Measurements from ENCODE around the gene PCDHGA1.
"Not testable (repeated sequence)": the region's sequence is repeated elsewhere in the genome, so short reads cannot be mapped to it uniquely, and the experiment has no call there.

Gene PCDHGA1

GRCh38 chr5:141338538-141339306 is 8.4 kb downstream of the PCDHGA1 start, which contains the start of gene PCDHGA2:
PCDHGA2 (plus strand) TSS chr5:141338760.
- DNase-seq (ENCODE audit: extremely low spot score), result peak; percentile 47
- CTCF ChIA-PET, result interaction anchor here (1.1 to 2.5 kb wide), 14 partner anchors 8 to 492 kb away, joined by 3 to 14 read pairs (median 5); partner anchors contain the start of genes PCDHGA1, PCDHGA10, PCDHGA12 and PCDHGB1
- peak; percentile 35 for TF ChIP-seq CTCF (IDR thresholded peaks at IDR 0.05; ENCODE audit: control extremely low read depth, extremely low read depth, low read depth, missing control alignments)
- POLR2A ChIA-PET, result no interaction called here

- POLR2A ChIA-PET; DNase-seq (ENCODE audit: extremely low spot score): not testable (repeated sequence)
- CTCF ChIA-PET, result interaction anchor here (2.2 kb wide), 1 partner anchor 10 kb away, joined by 7 read pairs; the partner anchor contains the start of gene PCDHGA1
Observed at GRCh38 chr5:141340781-141341354, 10.6 kb downstream of the PCDHGA1 start.

- POLR2A ChIA-PET, result no interaction called here
- no peak for DNase-seq (ENCODE audit: extremely low spot score)
- no peak for TF ChIP-seq CTCF (IDR thresholded peaks at IDR 0.05; ENCODE audit: control extremely low read depth, extremely low read depth, low read depth, missing control alignments)
- CTCF ChIA-PET, result interaction anchor here (0.9 to 2.3 kb wide), 6 partner anchors 12 to 221 kb away, joined by 3 to 7 read pairs (median 5); partner anchors contain the start of genes PCDHGA1, PCDHGA10, PCDHGA12 and TAF7
Observed at GRCh38 chr5:141342773-141343172, 12.5 kb downstream of the PCDHGA1 start.

DNA sequence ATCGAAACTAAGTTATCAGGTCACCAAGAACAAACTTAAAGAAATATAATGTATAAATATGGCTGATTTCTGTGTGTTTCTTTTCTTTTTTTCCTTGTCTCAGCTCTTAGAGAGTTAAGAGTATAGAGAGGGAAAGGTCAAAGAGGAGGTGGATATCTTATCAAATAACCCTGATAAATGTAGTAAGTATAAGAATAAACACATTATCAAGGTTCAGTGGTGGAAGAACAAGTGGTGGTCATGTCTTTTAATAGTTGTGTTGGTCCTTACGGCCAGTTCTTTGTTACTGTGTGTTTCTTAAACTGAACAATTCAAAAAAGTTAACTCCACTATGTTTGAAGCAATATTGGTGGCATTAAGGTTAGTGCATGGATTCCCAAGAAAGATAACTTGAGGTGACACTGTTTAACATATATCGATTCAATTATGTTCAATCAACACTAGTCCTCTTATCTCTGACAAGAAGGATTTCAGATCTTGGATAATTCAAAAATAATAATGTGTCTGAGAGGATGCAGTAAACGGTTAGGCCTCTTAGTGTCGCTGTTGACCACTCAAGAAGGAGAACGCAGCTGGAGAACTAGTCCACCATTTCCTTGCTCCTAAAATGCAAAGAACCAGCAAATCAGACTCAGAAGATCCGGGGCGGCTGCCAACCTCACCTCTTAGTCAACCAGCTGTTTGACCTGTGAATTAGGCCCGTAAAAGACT is 13.1 kb downstream of the PCDHGA1 start, which contains the start of gene PCDHGA3:
Gene PCDHGA3, plus strand, starts transcription at position 588 of the 711 bp plus-strand sequence. CDS start 205 bp downstream, outside the sequence.
- CTCF ChIA-PET, result interaction anchor here (1.2 to 2.3 kb wide), 6 partner anchors 13 to 220 kb away, joined by 4 to 7 read pairs (median 4); partner anchors contain the start of genes PCDHGA1, PCDHGA10 and PCDHGA12
- no peak for TF ChIP-seq CTCF (IDR thresholded peaks at IDR 0.05; ENCODE audit: control extremely low read depth, extremely low read depth, low read depth, missing control alignments)
- POLR2A ChIA-PET, result no interaction called here
- DNase-seq (ENCODE audit: extremely low spot score), result no peak

- ChIA-PET CTCF (interaction anchor here (1.0 to 2.3 kb wide), 7 partner anchors 13 to 220 kb away, joined by 4 to 7 read pairs (median 5); partner anchors contain the start of genes PCDHGA1, PCDHGA10, PCDHGA12 and PCDHGB2), POLR2A (no interaction called here)
- DNase-seq (ENCODE audit: extremely low spot score), result no peak
- no peak for TF ChIP-seq CTCF (IDR thresholded peaks at IDR 0.05; ENCODE audit: control extremely low read depth, extremely low read depth, low read depth, missing control alignments)
Observed at GRCh38 chr5:141343953-141344463, 13.7 kb downstream of the PCDHGA1 start.

- DNase-seq (ENCODE audit: extremely low spot score), result no peak
- ChIA-PET CTCF (interaction anchor here (1.3 to 1.6 kb wide), 2 partner anchors 10 to 67 kb away, joined by 3 to 5 read pairs; partner anchors contain the start of gene PCDHGA10), POLR2A (no interaction called here)
- no peak for TF ChIP-seq CTCF (IDR thresholded peaks at IDR 0.05; ENCODE audit: control extremely low read depth, extremely low read depth, low read depth, missing control alignments)
Observed at GRCh38 chr5:141345327-141345726, 15.0 kb downstream of the PCDHGA1 start.

DNA sequence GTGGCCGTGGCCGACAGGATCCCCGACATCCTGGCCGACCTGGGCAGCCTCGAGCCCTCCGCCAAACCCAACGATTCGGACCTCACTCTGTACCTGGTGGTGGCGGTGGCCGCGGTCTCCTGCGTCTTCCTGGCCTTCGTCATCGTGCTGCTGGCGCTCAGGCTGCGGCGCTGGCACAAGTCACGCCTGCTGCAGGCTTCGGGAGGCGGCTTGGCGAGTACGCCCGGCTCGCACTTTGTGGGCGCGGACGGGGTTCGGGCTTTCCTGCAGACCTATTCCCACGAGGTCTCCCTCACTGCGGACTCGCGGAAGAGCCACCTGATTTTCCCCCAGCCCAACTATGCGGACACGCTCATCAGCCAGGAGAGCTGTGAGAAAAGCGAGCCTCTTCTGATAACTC is 15.7 kb downstream of the PCDHGA1 start:
- DNase-seq (ENCODE audit: extremely low spot score); POLR2A ChIA-PET: not testable (repeated sequence)
- CTCF ChIA-PET, result interaction anchor here (1.3 to 1.9 kb wide), 2 partner anchors 8 to 11 kb away, joined by 3 to 8 read pairs; partner anchors contain the start of gene PCDHGA2

All from GM10248 (cell line).